Neural crest cell (in vitro differentiated cells): ENCODE measurements around the gene ELOVL3. TPM values are rescaled to one million over a fixed set of nuclear protein-coding genes. Genes with fewer than 3 reads are reported as not detected.

Experiments used
- DNase-seq: peaks from one replicate; pipeline ENCODE4 v3.0.0; 2021; ENCODE audit warnings: low read depth, mixed read lengths, low spot score
- H3K27ac Mint-ChIP-seq: one replicate; pipeline ENCODE4 v1.8.0; 2021; ENCODE audit warnings: mild to moderate bottlenecking, mixed read lengths; ENCODE audit not compliant: unreplicated experiment
- H3K27me3 Mint-ChIP-seq: 2 replicates; pipeline ENCODE4 v1.8.0; 2021; ENCODE audit warnings: low read depth, mild to moderate bottlenecking, mixed read lengths
- H3K36me3 Mint-ChIP-seq: 2 replicates; pipeline ENCODE4 v1.8.0; 2021; ENCODE audit warnings: low read depth, mild to moderate bottlenecking, mixed read lengths
- H3K4me1 Mint-ChIP-seq: 2 replicates; pipeline ENCODE4 v1.8.0; 2021; ENCODE audit warnings: mixed read lengths
- H3K4me3 Mint-ChIP-seq: one replicate; pipeline ENCODE4 v1.8.0; 2021; ENCODE audit warnings: mild to moderate bottlenecking, mixed read lengths
- H3K9me3 Mint-ChIP-seq: 2 replicates; pipeline ENCODE4 v1.8.0; 2021; ENCODE audit warnings: mixed read lengths
- CTCF ChIP-seq: fragments of 200-600 bp; sonication (generic); conservative IDR thresholded peaks from 2 replicates; pipeline ENCODE4 v1.5.0; 2021; ENCODE audit warnings: antibody characterized with exemption, mild to moderate bottlenecking
- total RNA-seq: library from RNA; stranded (reverse); gene quantifications from 2 replicates; pipeline ENCODE4 v1.2.1, GENCODE V29; 2021

Gene ELOVL3
- total RNA-seq, 1 donor from 2014 or later = 0.23 TPM

GRCh38 chr10:102222797-102223196 lies 3.3 kb upstream of the ELOVL3 start:
- peaks cover 58% of the 10 kb centered on the region for H3K27me3 Mint-ChIP-seq
- H3K4me3 Mint-ChIP-seq = no peak overlapping the region
- H3K36me3 Mint-ChIP-seq = no peaks in the 10 kb centered on the region
- TF ChIP-seq CTCF = no peak
- no peak for DNase-seq
- no peak overlapping the region for H3K27ac Mint-ChIP-seq
- H3K4me1 Mint-ChIP-seq = peaks cover 17% of the 10 kb centered on the region
- no peaks in the 10 kb centered on the region for H3K9me3 Mint-ChIP-seq

DNA sequence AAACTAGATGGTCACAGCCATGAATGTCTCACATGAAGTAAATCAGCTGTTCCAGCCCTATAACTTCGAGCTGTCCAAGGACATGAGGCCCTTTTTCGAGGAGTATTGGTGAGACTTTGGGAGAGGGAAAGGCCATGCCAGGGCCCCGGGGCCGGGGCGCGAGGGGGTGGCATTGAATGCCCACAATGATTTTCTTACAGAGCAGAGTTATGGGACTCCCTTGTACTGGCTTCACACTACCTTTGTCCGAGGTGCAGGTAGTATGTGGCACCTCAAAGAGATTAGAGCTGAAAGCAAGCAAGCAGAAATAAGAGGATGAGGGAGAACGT lies 407 bp downstream of the ELOVL3 start:
- TF ChIP-seq CTCF = no peak
- H3K27ac Mint-ChIP-seq = no peak overlapping the region
- H3K9me3 Mint-ChIP-seq = no peaks in the 10 kb centered on the region
- peaks cover 19% of the 10 kb centered on the region for H3K4me1 Mint-ChIP-seq
- no peak overlapping the region for H3K4me3 Mint-ChIP-seq
- H3K27me3 Mint-ChIP-seq = peaks cover 83% of the 10 kb centered on the region
- no peaks in the 10 kb centered on the region for H3K36me3 Mint-ChIP-seq
- no peak for DNase-seq

GRCh38 chr10:102227050-102227449 lies 951 bp downstream of the ELOVL3 start:
- no peak overlapping the region for H3K27ac Mint-ChIP-seq
- H3K4me3 Mint-ChIP-seq = peak overlapping the region; percentile 24
- no peaks in the 10 kb centered on the region for H3K9me3 Mint-ChIP-seq
- no peak for TF ChIP-seq CTCF
- no peak for DNase-seq
- H3K4me1 Mint-ChIP-seq = peaks cover 19% of the 10 kb centered on the region
- H3K36me3 Mint-ChIP-seq = no peaks in the 10 kb centered on the region
- H3K27me3 Mint-ChIP-seq = peaks cover 87% of the 10 kb centered on the region

- Mint-ChIP-seq H3K9me3 (no peaks in the 10 kb centered on the region), H3K4me3 (peak overlapping the region; percentile 81), H3K36me3 (no peaks in the 10 kb centered on the region), H3K4me1 (peaks cover 19% of the 10 kb centered on the region), H3K27ac (no peak overlapping the region), H3K27me3 (peaks cover 97% of the 10 kb centered on the region)
- peak; percentile 99 for TF ChIP-seq CTCF
- peak; percentile 77 for DNase-seq
Observed at GRCh38 chr10:102229810-102230263, 3.7 kb downstream of the ELOVL3 start.

- peaks cover 17% of the 10 kb centered on the region for H3K4me1 Mint-ChIP-seq
- H3K27me3 Mint-ChIP-seq = peaks cover 99% of the 10 kb centered on the region
- no peaks in the 10 kb centered on the region for H3K36me3 Mint-ChIP-seq
- H3K27ac Mint-ChIP-seq = no peak overlapping the region
- H3K4me3 Mint-ChIP-seq = peak overlapping the region; percentile 81
- no peaks in the 10 kb centered on the region for H3K9me3 Mint-ChIP-seq
- TF ChIP-seq CTCF = no peak
- DNase-seq = peak; percentile 32
Observed at GRCh38 chr10:102230264-102230860, 4.3 kb downstream of the ELOVL3 start.
